Heart left ventricle (tissue), 16 donors: ENCODE data around the gene AMTN. TPM values are rescaled to one million over a fixed set of nuclear protein-coding genes. Genes with fewer than 3 reads are reported as not detected.
"Not testable (repeated sequence)": the region's sequence is repeated elsewhere in the genome, so short reads cannot be mapped to it uniquely, and the experiment has no call there.

Experiments
- ATAC-seq, 4 donors: fragments of 200-7000 bp; cut with Tn5 transposase; one replicate each; pipeline ENCODE4 v1.9.1; 2020 to 2022; ENCODE audit warnings: moderate library complexity in 4 of 4, mild to moderate bottlenecking in 3 of 4, moderate number of reproducible peaks in 1 of 4
- DNase-seq, 5 donors: peaks; one replicate each; pipeline ENCODE4 v3.0.0-alpha.2; 2020
- H3K27ac ChIP-seq, 12 donors: fragments of 200-600 bp; sonication (generic) in 4 of 12; one replicate each; pipeline versions ENCODE4 v1.5.0 to v1.8.0; 2016 to 2022; ENCODE audit warnings: mild to moderate bottlenecking in 2 of 12
- H3K27me3 ChIP-seq, 9 donors: fragments of 200-600 bp; sonication (generic) in 2 of 9; one replicate each; pipeline versions ENCODE4 v1.5.1 to v1.8.0; 2016 to 2022; ENCODE audit warnings: mild to moderate bottlenecking in 3 of 9
- H3K36me3 ChIP-seq, 9 donors: fragments of 200-600 bp; sonication (generic) in 2 of 9; one replicate each; pipeline versions ENCODE4 v1.5.0 to v1.8.0; 2018 to 2022; ENCODE audit warnings: mild to moderate bottlenecking in 2 of 9
- H3K4me1 ChIP-seq, 12 donors: fragments of 200-600 bp; sonication (generic) in 4 of 12; one replicate each; pipeline versions ENCODE4 v1.5.0 to v1.8.0; 2016 to 2022; ENCODE audit warnings: mild to moderate bottlenecking in 3 of 12
- H3K4me3 ChIP-seq, 12 donors: fragments of 200-600 bp; sonication (generic) in 4 of 12; one replicate each; pipeline versions ENCODE4 v1.5.0 to v1.8.0; 2017 to 2022; ENCODE audit warnings: mild to moderate bottlenecking in 9 of 12, moderate library complexity in 4 of 12
- H3K9me3 ChIP-seq, 12 donors: fragments of 200-600 bp; sonication (generic) in 4 of 12; one replicate each; pipeline versions ENCODE4 v1.5.0 to v1.8.0; 2016 to 2022; ENCODE audit warnings: mild to moderate bottlenecking in 1 of 12
- POLR2A ChIP-seq, 2 donors: fragments of 450-650 bp; IDR thresholded peaks; one replicate each; pipeline ENCODE4 v1.6.1; 2017; ENCODE audit warnings: antibody characterized with exemption in 2 of 2, mild to moderate bottlenecking in 2 of 2, moderate library complexity in 2 of 2
- WGBS, 4 donors: extraction: QIAGEN DNeasy Blood & Tissue Kit in 2 of 4; methylation state at CpG; one replicate each; pipeline versions ENCODE4 v1.1.5 to v1.1.7; 2013 to 2018; 5-methylcytosine and 5-hydroxymethylcytosine counted together
- intact Hi-C, 10 donors: fragments of 100-400 bp; cut with DNase I; formaldehyde crosslinking; loops; one replicate each; pipeline versions ENCODE4 v1.11.1 to v1.14.2; 2022
- polyA plus RNA-seq, 2 donors: library from polyadenylated mRNA; stranded (reverse); fragments of 200-250 nt; gene quantifications; one replicate each; pipeline ENCODE4 v1.2.3, GENCODE V29; 2013
- total RNA-seq, 9 donors: library from RNA; depleted of rRNA in 2 of 9; stranded (reverse); fragments of >200 nt in 2 of 9; fragmentation: NEBNext Ultra II Directional in 3 of 9; extraction: Animal tissue kit (Norgen Biotek cat#: 25700) in 3 of 9; gene quantifications; one replicate each; pipeline versions ENCODE4 v1.1.0 to v1.2.4, GENCODE V29; 2016 to 2023
- TF ChIP-seq, protein P1 (sequence below), 12 donors: fragments of 200-600 bp; sonication (generic) in 4 of 12; IDR thresholded peaks; one replicate each; pipeline versions ENCODE4 v1.5.0 to v1.8.0; 2018 to 2022; ENCODE audit warnings: antibody characterized with exemption in 12 of 12, mild to moderate bottlenecking in 5 of 12
- donor health status: ischemic (EF 13 %, LVEDD 7.1; RV severe dilation, severe dysfunction).
- donor health status: healthy with polysubstance abuse.
- donor health status: DM: no; HTN: yes; CAD: no.
- donor health status: DM: no; HTN: no; CAD: no.
- donor health status: ischemic (EF 25% LVEDD 6.9; RV normal size, moderate dysfunction).
- donor health status: ischemic (EF 25% LVEDD 5.7; RV mildly dilated, moderate dysfunction).
- donor health status: healthy.
- donor health status: DM: yes; HTN: yes; CAD: no.
- donor health status: ischemic (EF 35%, LVEDD 5.7; RV mildly dilated, moderate dysfunction).
- donor health status: nonischemic (EF 11% LVEDD 7.7; RV severe dilation, severe dysfunction).
- donor health status: DM: yes; HTN: yes; CAD: no.
- donor health status: PGD.
- donor health status: ischemic (EF 29% LVEDD 5.4; RV normal size, mild dysfunction).
- donor health status: nonischemic (EF 23%, LVEDD 6.1; RV moderate dilation, normal function).

The AMTN gene
- total and polyA plus RNA-seq, 11 donors: not detected

DNA sequence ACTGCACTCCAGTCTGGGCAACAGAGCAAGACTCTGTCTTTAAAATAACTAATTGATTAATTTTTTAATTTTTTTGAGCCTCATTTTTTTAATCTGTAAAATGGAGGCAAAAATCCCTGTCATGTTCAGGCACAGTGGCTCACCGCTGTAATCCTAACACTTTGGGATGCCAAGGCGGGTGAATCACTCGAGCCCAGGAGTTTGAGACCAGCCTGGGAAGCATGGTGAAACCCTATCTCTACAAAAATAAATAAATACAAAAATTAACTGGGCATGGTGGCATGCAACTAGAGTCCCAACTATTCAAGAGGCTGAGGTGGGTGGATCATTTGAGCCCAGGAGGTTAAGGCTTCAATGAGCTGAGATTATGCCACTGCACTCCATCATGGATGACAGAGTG lies 15.4 kb downstream of the AMTN start:
- no peak for DNase-seq
- Histone ChIP-seq H3K27ac (no peak overlapping the region), H3K4me3 (no peak overlapping the region), H3K9me3 (no peaks in the 10 kb centered on the region), H3K4me1 (no peaks in the 10 kb centered on the region), H3K27me3 (peaks cover 0 to 7% (median 0%) of the 10 kb centered on the region in 9 donors), H3K36me3 (no peaks in the 10 kb centered on the region)
- TF ChIP-seq, protein P1, sequence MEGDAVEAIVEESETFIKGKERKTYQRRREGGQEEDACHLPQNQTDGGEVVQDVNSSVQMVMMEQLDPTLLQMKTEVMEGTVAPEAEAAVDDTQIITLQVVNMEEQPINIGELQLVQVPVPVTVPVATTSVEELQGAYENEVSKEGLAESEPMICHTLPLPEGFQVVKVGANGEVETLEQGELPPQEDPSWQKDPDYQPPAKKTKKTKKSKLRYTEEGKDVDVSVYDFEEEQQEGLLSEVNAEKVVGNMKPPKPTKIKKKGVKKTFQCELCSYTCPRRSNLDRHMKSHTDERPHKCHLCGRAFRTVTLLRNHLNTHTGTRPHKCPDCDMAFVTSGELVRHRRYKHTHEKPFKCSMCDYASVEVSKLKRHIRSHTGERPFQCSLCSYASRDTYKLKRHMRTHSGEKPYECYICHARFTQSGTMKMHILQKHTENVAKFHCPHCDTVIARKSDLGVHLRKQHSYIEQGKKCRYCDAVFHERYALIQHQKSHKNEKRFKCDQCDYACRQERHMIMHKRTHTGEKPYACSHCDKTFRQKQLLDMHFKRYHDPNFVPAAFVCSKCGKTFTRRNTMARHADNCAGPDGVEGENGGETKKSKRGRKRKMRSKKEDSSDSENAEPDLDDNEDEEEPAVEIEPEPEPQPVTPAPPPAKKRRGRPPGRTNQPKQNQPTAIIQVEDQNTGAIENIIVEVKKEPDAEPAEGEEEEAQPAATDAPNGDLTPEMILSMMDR (IDR thresholded peaks at IDR 0.05): no peak
- no peak for TF ChIP-seq POLR2A (IDR thresholded peaks at IDR 0.05)
- WGBS, 4 donors: 80 to 91% (median 88%) methylated on average over 3 of the region's 3 CpGs
- no peak for ATAC-seq
- intact Hi-C loops: no loop called here

GRCh38 chr4:70534886-70535285 lies 16.5 kb downstream of the AMTN start:
- H3K36me3 ChIP-seq: not testable (repeated sequence)

GRCh38 chr4:70538869-70539268 lies 20.5 kb downstream of the AMTN start:
- H3K9me3 ChIP-seq: no peaks in the 10 kb centered on the region
- no peaks in the 10 kb centered on the region for H3K4me1 ChIP-seq
- ATAC-seq: no peak
- intact Hi-C loops: no loop called here
- no peaks in the 10 kb centered on the region for H3K36me3 ChIP-seq
- no peak overlapping the region for H3K4me3 ChIP-seq
- TF ChIP-seq, protein P1 (IDR thresholded peaks at IDR 0.05): no peak
- TF ChIP-seq POLR2A (IDR thresholded peaks at IDR 0.05): no peak
- no peak overlapping the region for H3K27ac ChIP-seq
- DNase-seq: no peak
- no peaks in the 10 kb centered on the region for H3K27me3 ChIP-seq

More at GRCh38 chr4:70534886-70535285, 16.5 kb downstream of the AMTN start:
- H3K4me3 ChIP-seq, intact Hi-C loops, H3K9me3 ChIP-seq, H3K27ac ChIP-seq, H3K4me1 ChIP-seq, ATAC-seq, H3K27me3 ChIP-seq, DNase-seq: not testable (repeated sequence)
- 90 to 93% (median 91%) methylated on average over 3 of the region's 3 CpGs for WGBS, 4 donors

GRCh38 chr4:70544279-70544868 lies 26.0 kb downstream of the AMTN start:
- intact Hi-C loops: no loop called here
- TF ChIP-seq, protein P1 (IDR thresholded peaks at IDR 0.05): peak in 6 of 12 donors; percentile 7 to 40 (median 26)
- no peak for TF ChIP-seq POLR2A (IDR thresholded peaks at IDR 0.05)
- DNase-seq (no peak), ATAC-seq (no peak)
- Histone ChIP-seq H3K36me3 (no peaks in the 10 kb centered on the region), H3K4me3 (no peak overlapping the region), H3K4me1 (no peaks in the 10 kb centered on the region), H3K27ac (no peak overlapping the region), H3K9me3 (no peaks in the 10 kb centered on the region), H3K27me3 (peaks cover 0 to 4% (median 0%) of the 10 kb centered on the region in 9 donors)

- no peak overlapping the region for H3K4me3 ChIP-seq
- DNase-seq (no peak), ATAC-seq (no peak)
- intact Hi-C loops: no loop called here
- 24 to 93% (median 53%) methylated on average over 1 of the region's 1 CpG for WGBS, 4 donors
- peaks cover 0 to 5% (median 0%) of the 10 kb centered on the region in 12 donors for H3K4me1 ChIP-seq
- TF ChIP-seq, protein P1 (IDR thresholded peaks at IDR 0.05): no peak
- no peak for TF ChIP-seq POLR2A (IDR thresholded peaks at IDR 0.05)
- no peaks in the 10 kb centered on the region for H3K36me3 ChIP-seq
- H3K27ac ChIP-seq: no peak overlapping the region
- H3K9me3 ChIP-seq: peaks cover 0 to 4% (median 0%) of the 10 kb centered on the region in 12 donors
- no peaks in the 10 kb centered on the region for H3K27me3 ChIP-seq
These were observed 38.5 kb downstream of the AMTN start for GRCh38 chr4:70556856-70557255.
